Measurements from ENCODE around the gene CEACAM19.

The CEACAM19 gene

GRCh38 chr19:44697670-44698034 is 26.4 kb downstream of the CEACAM19 start:
- no peak for DNase-seq (ENCODE audit: extremely low spot score)
- ChIA-PET POLR2A (no interaction called here), CTCF (no interaction called here)
- TF ChIP-seq, protein P1, sequence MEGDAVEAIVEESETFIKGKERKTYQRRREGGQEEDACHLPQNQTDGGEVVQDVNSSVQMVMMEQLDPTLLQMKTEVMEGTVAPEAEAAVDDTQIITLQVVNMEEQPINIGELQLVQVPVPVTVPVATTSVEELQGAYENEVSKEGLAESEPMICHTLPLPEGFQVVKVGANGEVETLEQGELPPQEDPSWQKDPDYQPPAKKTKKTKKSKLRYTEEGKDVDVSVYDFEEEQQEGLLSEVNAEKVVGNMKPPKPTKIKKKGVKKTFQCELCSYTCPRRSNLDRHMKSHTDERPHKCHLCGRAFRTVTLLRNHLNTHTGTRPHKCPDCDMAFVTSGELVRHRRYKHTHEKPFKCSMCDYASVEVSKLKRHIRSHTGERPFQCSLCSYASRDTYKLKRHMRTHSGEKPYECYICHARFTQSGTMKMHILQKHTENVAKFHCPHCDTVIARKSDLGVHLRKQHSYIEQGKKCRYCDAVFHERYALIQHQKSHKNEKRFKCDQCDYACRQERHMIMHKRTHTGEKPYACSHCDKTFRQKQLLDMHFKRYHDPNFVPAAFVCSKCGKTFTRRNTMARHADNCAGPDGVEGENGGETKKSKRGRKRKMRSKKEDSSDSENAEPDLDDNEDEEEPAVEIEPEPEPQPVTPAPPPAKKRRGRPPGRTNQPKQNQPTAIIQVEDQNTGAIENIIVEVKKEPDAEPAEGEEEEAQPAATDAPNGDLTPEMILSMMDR (IDR thresholded peaks at IDR 0.05; ENCODE audit: control extremely low read depth, extremely low read depth, low read depth, missing control alignments), result no peak

DNA sequence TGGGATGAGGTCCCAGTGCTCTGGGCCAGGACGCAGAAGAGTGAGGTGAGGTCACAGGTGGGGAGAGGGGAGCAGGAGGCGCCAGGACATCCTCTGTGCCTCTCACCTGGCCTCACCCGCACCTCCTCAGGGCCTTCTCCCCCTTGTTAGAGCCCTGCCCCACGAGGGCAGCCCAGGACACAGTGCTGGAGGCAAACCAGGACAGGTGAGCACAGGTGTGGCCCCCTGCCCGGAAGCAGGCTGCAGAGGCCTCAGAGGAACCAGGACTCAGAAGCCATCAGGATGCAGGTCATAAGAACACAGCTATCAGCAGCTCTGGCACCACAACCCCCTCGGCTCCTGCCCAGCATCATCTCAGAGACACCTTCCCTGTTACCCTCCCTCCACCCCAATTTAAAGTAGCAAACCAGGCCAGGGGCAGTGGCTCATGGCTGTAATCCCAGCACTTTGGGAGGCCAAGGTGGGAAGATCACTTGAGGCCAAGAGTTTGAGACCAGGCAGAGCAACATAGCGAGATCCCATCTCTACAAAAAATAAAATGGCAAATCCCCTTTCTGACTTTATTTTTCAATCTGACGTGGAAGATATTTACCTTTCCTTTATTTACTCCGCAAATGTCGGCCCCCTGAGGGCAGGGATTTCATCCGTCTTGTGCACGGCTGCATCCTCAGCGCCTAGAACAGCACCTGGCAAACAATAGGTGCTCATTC is 27.4 kb downstream of the CEACAM19 start, which contains the start of gene CEACAM16:
Gene CEACAM16 (plus strand): TSS at position 660 of the 710 bp plus-strand sequence. CDS start 2,306 bp downstream, outside the sequence.
- ChIA-PET POLR2A (no interaction called here), CTCF (no interaction called here)
- TF ChIP-seq, protein P1 (IDR thresholded peaks at IDR 0.05; ENCODE audit: control extremely low read depth, extremely low read depth, low read depth, missing control alignments), result no peak
- DNase-seq (ENCODE audit: extremely low spot score), result no peak

DNA sequence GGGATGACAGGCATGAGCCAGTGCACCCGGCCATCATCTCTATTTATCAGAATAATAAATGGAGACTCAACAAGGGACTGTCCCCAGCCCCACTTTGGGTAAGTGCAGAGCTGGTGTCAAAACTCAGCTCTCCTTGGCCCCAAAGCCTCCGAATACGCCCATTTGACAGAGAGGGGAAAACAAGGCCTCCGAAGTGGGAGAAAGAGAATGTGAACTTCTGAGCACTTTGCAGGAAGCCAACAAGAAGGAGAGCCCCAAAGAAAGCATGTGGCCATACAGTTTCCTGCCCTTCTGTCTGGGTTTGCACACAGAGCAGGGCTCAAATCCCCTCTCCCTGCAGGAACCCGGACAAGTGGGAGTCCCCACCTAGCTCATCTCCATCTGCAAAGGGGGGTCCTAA is 29.3 kb downstream of the CEACAM19 start:
- ChIA-PET POLR2A (no interaction called here), CTCF (interaction anchor here (1.1 to 1.4 kb wide), 2 partner anchors 11 to 23 kb away, joined by 4 to 8 read pairs; no protein-coding TSS in a partner anchor)
- DNase-seq (ENCODE audit: extremely low spot score), result no peak
- TF ChIP-seq, protein P1 (IDR thresholded peaks at IDR 0.05; ENCODE audit: control extremely low read depth, extremely low read depth, low read depth, missing control alignments), result no peak

DNA sequence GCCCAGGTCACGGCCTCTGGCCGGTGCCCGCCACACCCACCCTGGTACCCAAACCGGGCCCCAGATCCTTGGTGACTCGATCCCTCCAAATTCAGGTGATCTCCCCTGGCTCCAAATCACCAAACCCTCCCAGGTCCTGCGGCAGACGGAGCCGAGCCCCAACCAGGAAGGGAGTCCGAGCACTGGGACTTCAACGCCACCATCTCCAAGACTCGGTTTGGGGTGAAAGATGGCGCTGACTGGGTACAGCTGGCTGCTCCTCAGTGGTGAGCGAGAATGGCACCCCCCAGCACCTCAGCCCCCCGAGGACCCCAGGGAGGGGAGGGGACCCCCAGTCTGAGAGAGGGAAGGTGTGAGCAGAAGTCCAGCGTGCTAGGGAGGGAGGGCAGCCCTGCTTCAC is 29.9 kb downstream of the CEACAM19 start:
- ChIA-PET POLR2A (no interaction called here), CTCF (interaction anchor here (2.0 kb wide), 1 partner anchor 23 kb away, joined by 8 read pairs; no protein-coding TSS in a partner anchor)
- TF ChIP-seq, protein P1 (IDR thresholded peaks at IDR 0.05; ENCODE audit: control extremely low read depth, extremely low read depth, low read depth, missing control alignments), result no peak
- DNase-seq (ENCODE audit: extremely low spot score), result no peak

- CTCF ChIA-PET, result interaction anchor here (1.0 to 2.0 kb wide), 3 partner anchors 10 to 21 kb away, joined by 3 to 8 read pairs (median 4); no protein-coding TSS in a partner anchor
- DNase-seq (ENCODE audit: extremely low spot score), result no peak
- TF ChIP-seq, protein P1 (IDR thresholded peaks at IDR 0.05; ENCODE audit: control extremely low read depth, extremely low read depth, low read depth, missing control alignments), result no peak
- POLR2A ChIA-PET, result no interaction called here
These were observed 31.4 kb downstream of the CEACAM19 start for GRCh38 chr19:44702551-44703176.

DNA sequence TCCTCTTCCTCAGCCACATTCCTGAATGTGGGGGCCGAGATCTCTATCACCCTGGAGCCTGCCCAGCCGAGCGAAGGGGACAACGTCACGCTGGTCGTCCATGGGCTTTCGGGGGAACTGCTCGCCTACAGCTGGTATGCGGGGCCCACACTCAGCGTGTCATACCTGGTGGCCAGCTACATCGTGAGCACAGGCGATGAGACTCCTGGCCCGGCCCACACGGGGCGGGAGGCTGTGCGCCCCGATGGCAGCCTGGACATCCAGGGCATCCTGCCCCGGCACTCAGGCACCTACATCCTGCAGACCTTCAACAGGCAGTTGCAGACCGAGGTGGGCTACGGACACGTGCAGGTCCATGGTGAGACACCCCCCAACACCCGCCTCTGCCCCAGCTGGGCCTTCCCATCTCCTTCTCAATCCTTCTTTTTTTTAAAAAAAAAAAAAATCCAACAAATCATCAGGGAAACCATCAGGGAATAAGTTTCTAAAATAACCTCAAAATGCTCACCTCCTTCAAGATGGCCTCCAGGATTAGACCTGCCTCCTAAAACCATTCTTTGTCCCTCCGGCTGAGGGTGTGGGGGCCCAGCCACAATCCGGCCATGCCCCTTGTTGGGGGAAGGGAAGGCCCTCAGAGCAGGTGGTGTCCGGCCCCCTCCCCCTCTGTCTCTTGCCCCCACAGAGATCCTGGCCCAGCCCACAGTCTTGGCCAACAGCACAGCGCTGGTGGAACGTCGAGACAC is 32.2 kb downstream of the CEACAM19 start:
- ChIA-PET POLR2A (no interaction called here), CTCF (interaction anchor here (1.0 to 1.1 kb wide), 3 partner anchors 10 to 21 kb away, joined by 3 to 4 read pairs (median 3); no protein-coding TSS in a partner anchor)
- TF ChIP-seq, protein P1 (IDR thresholded peaks at IDR 0.05; ENCODE audit: control extremely low read depth, extremely low read depth, low read depth, missing control alignments), result no peak
- no peak for DNase-seq (ENCODE audit: extremely low spot score)

Data from GM10248 (cell line).